ENCODE measurements around the gene SDHD. TPM values are rescaled to one million over a fixed set of nuclear protein-coding genes. Genes with fewer than 3 reads are reported as not detected.

The SDHD gene
- total RNA-seq, 3 donors from 2014 or later, result 185 to 312 (median 202) TPM

GRCh38 chr11:112097734-112098528, 11.3 kb downstream of the SDHD start:
- Histone ChIP-seq H3K4me1 (ENCODE audit: low read depth) (no peaks in the 10 kb centered on the region), H3K9me3 (no peaks in the 10 kb centered on the region), H3K36me3 (ENCODE audit: low read depth) (no peaks in the 10 kb centered on the region), H3K4me3 (no peak overlapping the region)
- TF ChIP-seq CTCF (IDR thresholded peaks at IDR 0.05), result no peak
- ATAC-seq, result no peak
- DNase-seq, result no peak
- intact Hi-C loops (cut with DNase I, micrococcal nuclease), result no loop called here

- Histone ChIP-seq H3K36me3 (ENCODE audit: low read depth) (no peaks in the 10 kb centered on the region), H3K4me3 (no peak overlapping the region), H3K9me3 (no peaks in the 10 kb centered on the region), H3K4me1 (ENCODE audit: low read depth) (no peaks in the 10 kb centered on the region)
- ATAC-seq (no peak), DNase-seq (no peak)
- intact Hi-C loops (cut with DNase I, micrococcal nuclease), result no loop called here
- TF ChIP-seq CTCF (IDR thresholded peaks at IDR 0.05), result no peak
Measured at GRCh38 chr11:112100462-112100861, 13.8 kb downstream of the SDHD start.

DNA sequence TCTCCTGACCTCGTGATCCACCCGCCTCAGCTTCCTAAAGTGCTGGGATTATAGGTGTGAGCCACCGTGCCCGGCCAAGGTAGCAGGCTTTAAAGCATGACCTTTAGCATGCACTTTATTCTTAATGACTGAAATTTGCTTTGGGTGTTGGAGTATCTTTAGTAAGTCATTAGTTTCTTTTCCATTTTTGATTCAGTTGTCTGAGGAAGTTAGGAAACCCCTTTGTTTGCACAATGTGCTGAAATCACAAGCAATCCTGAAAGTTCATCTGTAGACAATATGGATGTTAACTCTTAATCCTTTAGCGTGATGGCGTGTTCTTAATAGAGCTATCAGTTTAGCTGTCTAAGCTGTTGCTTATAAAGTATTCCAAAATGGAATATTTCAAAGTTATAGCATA, 16.8 kb downstream of the SDHD start:
- intact Hi-C loops (cut with DNase I, micrococcal nuclease), result no loop called here

GRCh38 chr11:112106070-112106469, 19.4 kb downstream of the SDHD start:
- H3K36me3 ChIP-seq (ENCODE audit: low read depth), result no peaks in the 10 kb centered on the region
- H3K9me3 ChIP-seq, result no peaks in the 10 kb centered on the region
- no peak overlapping the region for H3K4me3 ChIP-seq
- no peak for TF ChIP-seq CTCF (IDR thresholded peaks at IDR 0.05)
- intact Hi-C loops (cut with DNase I, micrococcal nuclease), result no loop called here
- ATAC-seq (no peak), DNase-seq (no peak)
- no peaks in the 10 kb centered on the region for H3K4me1 ChIP-seq (ENCODE audit: low read depth)

More for the DNA sequence above, 16.8 kb downstream of the SDHD start:
- DNase-seq, result no peak
- Histone ChIP-seq H3K36me3 (ENCODE audit: low read depth) (no peaks in the 10 kb centered on the region), H3K9me3 (no peaks in the 10 kb centered on the region), H3K4me3 (no peak overlapping the region), H3K4me1 (ENCODE audit: low read depth) (no peaks in the 10 kb centered on the region)
- no peak for TF ChIP-seq CTCF (IDR thresholded peaks at IDR 0.05)
- ATAC-seq, result no peak

DNA sequence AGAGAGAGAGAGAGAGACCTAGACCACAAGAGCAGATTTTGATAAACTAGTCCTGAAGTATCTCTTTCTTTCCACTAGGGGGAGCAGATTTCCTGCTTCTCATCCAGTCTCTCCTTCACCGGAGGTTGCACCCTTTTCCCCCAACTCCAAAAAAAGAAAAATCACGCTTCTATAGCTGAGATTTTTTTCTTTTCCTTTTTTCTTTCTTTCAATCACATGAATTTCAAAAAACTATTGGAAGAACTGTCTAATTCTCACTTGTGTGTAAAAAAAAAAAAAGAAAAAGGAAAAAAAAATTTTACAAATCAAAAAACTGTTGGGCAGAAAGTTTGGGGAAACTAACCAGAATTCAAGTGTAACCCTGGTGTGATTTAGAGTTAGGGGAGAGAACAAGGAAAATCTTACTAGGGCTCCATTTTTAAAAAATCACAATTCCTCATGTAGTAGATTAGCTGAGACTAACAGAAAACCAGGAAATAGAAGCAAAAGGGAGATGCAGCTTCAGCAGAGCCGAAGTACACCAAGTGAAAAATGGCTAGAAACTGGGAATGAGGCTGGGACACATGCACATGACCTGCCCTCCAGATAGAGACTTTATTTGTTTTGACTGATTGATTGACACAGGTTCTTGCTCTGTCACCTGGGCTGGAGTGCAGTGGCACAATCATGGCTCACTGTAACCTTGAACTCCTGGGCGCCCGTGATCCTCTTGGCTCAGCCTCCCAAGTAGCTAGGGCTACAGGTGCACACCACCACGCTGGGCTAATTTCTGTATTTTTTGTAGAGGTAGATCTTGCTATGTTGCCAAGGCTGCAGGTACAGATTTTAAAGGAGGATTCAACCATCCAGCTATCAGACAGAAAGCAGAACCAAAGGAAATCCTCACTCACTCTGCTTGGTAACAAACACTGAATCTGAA, 27.1 kb downstream of the SDHD start:
- intact Hi-C loops (cut with DNase I, micrococcal nuclease), result loop anchor here (10.0 kb wide), 1 partner anchor 61 kb away; the partner anchor contains the start of gene BCO2 (in 2 of the 2)
- Histone ChIP-seq H3K4me3 (no peak overlapping the region), H3K36me3 (ENCODE audit: low read depth) (no peaks in the 10 kb centered on the region), H3K9me3 (no peaks in the 10 kb centered on the region), H3K4me1 (ENCODE audit: low read depth) (no peaks in the 10 kb centered on the region)
- peak; percentile 47 for TF ChIP-seq CTCF (IDR thresholded peaks at IDR 0.05)
- DNase-seq (no peak), ATAC-seq (peak; percentile 87)

Measured in mucosa of descending colon (tissue), 3 donors.